ENCODE results near the gene PTGES3L. TPM values are rescaled to one million over a fixed set of nuclear protein-coding genes. Genes with fewer than 3 reads are reported as not detected.

Gene PTGES3L
- total and polyA plus RNA-seq, 2 of the 13 experiments (the other 11 are each of a cell fraction or from before 2014, with no cell fraction given) = 1.2 to 2.9 TPM

DNA sequence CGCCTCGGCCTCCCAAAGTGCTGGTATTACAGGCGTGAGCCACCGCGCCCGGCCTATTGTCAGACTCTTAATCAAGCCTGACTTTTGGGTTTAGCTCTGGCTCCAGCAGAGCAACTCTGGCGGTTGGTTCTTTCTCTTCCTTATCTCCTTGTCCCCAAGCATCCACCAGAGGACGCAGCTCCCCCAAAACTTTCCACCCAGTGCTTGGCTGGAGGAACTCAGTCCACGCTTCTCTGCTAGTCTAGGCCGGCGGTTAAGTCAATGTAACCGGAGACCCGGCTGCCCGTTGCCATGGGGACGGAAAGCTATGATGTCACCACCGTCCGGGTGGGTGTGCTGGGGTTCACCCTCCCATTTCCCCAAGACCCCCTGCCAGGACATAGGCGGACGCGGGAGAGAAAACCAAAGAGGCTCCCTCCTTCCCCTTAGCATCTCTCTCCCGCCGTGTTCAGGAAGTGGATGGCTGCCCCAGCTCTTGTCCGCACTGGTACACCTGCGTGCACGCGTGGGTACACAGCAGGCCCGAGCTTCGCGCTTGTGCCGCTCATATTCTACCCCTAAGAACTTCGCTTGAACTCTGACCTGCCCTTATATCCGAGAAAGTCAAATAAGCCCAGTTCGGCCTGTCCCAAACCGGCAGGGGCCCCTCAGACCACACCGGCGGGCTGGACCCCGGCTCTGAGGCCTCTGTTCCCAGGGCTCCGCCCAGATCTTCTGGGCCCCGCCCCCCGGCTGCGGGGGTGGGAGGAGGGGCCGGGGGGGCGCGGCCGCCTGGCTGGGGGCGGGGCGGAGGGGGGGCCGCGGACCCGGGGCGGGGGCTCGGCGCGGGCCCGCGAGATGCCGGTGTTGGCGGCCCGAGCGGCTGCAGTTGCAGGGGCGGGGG is 44.8 kb upstream of the PTGES3L start, which contains the start of gene RND2 (continued):
- peak; percentile 58; the same call in 1 of the 2 replicates for TF ChIP-seq CREM (IDR thresholded peaks at IDR 0.05)
- TF ChIP-seq CREM (CRISPR knock-in tag; IDR thresholded peaks at IDR 0.05) = no peak
- peak; percentile 58; the same call in 1 of the 2 replicates for TF ChIP-seq ATF3 (CRISPR knock-in tag; IDR thresholded peaks at IDR 0.05)
- no peak for TF ChIP-seq PLSCR1 (CRISPR knock-in tag; IDR thresholded peaks at IDR 0.05; ENCODE audit: borderline replicate concordance)
- TF ChIP-seq SRF (IDR thresholded peaks at IDR 0.05; ENCODE audit: low read depth, low read length) = peak; percentile 42; the same call in 1 of the 2 replicates
- no peak for TF ChIP-seq POLR2AphosphoS5 (IDR thresholded peaks at IDR 0.05; ENCODE audit: low read depth, low read length)
- TF ChIP-seq, protein P1, sequence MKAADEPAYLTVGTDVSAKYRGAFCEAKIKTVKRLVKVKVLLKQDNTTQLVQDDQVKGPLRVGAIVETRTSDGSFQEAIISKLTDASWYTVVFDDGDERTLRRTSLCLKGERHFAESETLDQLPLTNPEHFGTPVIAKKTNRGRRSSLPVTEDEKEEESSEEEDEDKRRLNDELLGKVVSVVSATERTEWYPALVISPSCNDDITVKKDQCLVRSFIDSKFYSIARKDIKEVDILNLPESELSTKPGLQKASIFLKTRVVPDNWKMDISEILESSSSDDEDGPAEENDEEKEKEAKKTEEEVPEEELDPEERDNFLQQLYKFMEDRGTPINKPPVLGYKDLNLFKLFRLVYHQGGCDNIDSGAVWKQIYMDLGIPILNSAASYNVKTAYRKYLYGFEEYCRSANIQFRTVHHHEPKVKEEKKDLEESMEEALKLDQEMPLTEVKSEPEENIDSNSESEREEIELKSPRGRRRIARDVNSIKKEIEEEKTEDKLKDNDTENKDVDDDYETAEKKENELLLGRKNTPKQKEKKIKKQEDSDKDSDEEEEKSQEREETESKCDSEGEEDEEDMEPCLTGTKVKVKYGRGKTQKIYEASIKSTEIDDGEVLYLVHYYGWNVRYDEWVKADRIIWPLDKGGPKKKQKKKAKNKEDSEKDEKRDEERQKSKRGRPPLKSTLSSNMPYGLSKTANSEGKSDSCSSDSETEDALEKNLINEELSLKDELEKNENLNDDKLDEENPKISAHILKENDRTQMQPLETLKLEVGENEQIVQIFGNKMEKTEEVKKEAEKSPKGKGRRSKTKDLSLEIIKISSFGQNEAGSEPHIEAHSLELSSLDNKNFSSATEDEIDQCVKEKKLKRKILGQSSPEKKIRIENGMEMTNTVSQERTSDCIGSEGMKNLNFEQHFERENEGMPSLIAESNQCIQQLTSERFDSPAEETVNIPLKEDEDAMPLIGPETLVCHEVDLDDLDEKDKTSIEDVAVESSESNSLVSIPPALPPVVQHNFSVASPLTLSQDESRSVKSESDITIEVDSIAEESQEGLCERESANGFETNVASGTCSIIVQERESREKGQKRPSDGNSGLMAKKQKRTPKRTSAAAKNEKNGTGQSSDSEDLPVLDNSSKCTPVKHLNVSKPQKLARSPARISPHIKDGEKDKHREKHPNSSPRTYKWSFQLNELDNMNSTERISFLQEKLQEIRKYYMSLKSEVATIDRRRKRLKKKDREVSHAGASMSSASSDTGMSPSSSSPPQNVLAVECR (CRISPR knock-in tag; IDR thresholded peaks at IDR 0.05; ENCODE audit: borderline replicate concordance) = peak; percentile 85
- no peak for TF ChIP-seq ARNT (IDR thresholded peaks at IDR 0.05)
- TF ChIP-seq, protein P2, sequence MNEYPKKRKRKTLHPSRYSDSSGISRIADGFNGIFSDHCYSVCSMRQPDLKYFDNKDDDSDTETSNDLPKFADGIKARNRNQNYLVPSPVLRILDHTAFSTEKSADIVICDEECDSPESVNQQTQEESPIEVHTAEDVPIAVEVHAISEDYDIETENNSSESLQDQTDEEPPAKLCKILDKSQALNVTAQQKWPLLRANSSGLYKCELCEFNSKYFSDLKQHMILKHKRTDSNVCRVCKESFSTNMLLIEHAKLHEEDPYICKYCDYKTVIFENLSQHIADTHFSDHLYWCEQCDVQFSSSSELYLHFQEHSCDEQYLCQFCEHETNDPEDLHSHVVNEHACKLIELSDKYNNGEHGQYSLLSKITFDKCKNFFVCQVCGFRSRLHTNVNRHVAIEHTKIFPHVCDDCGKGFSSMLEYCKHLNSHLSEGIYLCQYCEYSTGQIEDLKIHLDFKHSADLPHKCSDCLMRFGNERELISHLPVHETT (CRISPR knock-in tag; conservative IDR thresholded peaks at IDR 0.05) = peak; percentile 62; the same call in 1 of the 2 replicates
- TF ChIP-seq, protein P3, sequence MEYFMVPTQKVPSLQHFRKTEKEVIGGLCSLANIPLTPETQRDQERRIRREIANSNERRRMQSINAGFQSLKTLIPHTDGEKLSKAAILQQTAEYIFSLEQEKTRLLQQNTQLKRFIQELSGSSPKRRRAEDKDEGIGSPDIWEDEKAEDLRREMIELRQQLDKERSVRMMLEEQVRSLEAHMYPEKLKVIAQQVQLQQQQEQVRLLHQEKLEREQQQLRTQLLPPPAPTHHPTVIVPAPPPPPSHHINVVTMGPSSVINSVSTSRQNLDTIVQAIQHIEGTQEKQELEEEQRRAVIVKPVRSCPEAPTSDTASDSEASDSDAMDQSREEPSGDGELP (IDR thresholded peaks at IDR 0.05; ENCODE audit: borderline replicate concordance, low read depth) = peak; percentile 18; the same call in 1 of the 2 replicates
- TF ChIP-seq ZNF281 (CRISPR knock-in tag; IDR thresholded peaks at IDR 0.05; ENCODE audit: borderline replicate concordance) = no peak
- peak; percentile 76; the same call in 1 of the 2 replicates for TF ChIP-seq ZNF556 (CRISPR knock-in tag; IDR thresholded peaks at IDR 0.05; ENCODE audit: borderline replicate concordance)
- TF ChIP-seq ZNF337 (CRISPR knock-in tag; IDR thresholded peaks at IDR 0.05; ENCODE audit: borderline replicate concordance, low read depth) = peak; percentile 85; the same call in 1 of the 2 replicates
- no peak for TF ChIP-seq TEF (CRISPR knock-in tag; IDR thresholded peaks at IDR 0.05)
- TF ChIP-seq FOSL2 (CRISPR knock-in tag; IDR thresholded peaks at IDR 0.05) = no peak
- TF ChIP-seq PAF1 (CRISPR knock-in tag; IDR thresholded peaks at IDR 0.05) = no peak
- TF ChIP-seq HNRNPL (IDR thresholded peaks at IDR 0.05; ENCODE audit: low read depth, low read length) = no peak

Data from HepG2 (cell line).